Epithelial cell of esophagus (primary cell): Measurements from ENCODE around the gene TMEM271.
"Not testable (repeated sequence)": the region's sequence is repeated elsewhere in the genome, so short reads cannot be mapped to it uniquely, and the experiment has no call there.

ENCODE experiments used
- DNase-seq: peaks from one replicate; pipeline ENCODE4 v3.0.0; 2010; ENCODE audit warnings: low read depth
- H3K4me3 ChIP-seq: 2 replicates; pipeline ENCODE4 v1.5.1; 2011; ENCODE audit warnings: mild to moderate bottlenecking, low read length, control low read depth
- CTCF ChIP-seq: IDR thresholded peaks from 2 replicates; pipeline ENCODE4 v1.5.1; 2011; ENCODE audit warnings: low read depth, mild to moderate bottlenecking, low read length, control low read depth, inconsistent platforms; ENCODE audit not compliant: insufficient read depth; ENCODE audit errors: missing control alignments

TMEM271 gene

DNA sequence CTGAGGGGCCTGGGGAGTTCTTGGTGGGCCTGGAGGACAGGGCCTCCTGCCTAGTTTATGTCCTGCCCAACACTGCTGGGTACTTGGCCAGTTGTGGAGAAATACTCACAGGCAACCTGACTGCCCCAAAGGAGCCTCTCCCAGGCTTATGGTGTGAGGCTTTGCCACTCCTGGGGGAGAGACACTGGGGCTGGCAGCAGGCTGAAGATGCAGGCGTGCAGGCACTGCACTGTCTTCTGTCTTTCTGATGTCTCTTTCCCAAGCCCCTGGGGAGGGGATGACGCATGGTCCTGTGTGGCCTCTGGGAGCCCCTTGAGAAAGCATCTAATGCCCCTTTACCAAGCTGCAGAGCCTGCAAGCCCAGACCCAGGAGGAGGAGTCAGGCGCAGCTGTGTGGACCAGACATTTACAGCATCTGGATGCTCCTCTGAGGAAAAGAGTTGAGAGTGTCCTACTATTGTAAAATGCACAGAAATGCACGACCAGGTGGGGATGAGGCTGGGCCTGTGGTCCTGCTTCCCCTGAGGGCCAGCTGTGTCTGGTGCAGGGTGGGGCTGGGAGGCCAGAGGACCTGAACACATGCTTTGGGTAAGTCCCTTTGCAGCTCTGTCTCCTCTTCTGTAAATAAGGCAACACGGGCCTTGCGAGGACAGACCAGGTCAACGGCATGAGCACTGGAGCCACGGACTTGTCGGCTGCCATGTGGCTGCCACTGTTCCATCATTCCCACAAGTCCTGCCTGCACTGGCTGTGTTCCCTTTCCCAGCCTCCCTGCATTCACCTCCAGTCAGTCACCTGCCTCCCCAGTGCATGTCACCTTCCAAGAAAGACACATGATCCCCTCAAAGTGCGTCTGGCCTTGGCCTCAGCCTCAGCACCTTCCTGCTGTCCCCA lies 8.4 kb downstream of the TMEM271 start:
- no peak overlapping the region for H3K4me3 ChIP-seq

DNA sequence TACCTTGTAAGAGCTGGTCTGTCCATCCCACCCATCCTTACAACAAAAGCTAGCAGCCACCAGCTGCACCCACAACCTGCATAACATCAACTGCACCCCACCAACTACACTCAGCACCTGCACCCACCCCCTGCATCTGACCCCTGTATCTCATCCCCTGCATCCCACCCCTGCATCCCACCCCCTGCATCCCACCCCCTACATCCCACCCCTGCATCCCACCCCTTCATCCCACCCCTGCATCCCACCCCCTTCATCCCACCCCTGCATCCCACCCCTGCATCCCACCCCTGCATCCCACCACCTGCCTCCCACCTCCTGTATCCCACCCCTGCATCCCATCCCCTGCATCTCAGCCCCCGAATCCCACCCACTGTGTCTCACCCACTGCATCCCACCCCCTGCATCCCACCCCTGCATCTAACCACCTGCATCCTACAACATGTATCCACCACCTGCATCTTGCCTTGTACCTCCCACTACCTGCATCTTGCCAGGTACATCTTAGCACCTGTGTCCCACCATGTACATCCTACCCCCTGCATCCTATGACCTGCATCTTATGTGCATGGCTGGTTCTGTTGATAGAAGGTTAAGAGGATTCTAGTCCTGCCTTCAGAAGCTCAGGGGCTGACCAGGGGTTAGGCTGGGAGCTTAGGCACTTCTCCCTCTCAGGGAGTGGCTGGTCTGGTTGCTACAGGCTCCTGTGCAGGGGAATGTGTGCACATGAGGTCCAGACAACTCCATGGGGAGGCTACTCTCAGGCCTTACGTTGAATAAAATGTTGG lies 9.4 kb downstream of the TMEM271 start:
- no peak for DNase-seq
- H3K4me3 ChIP-seq = no peak overlapping the region
- no peak for TF ChIP-seq CTCF

More for the DNA sequence above, 8.4 kb downstream of the TMEM271 start:
- DNase-seq = no peak
- no peak for TF ChIP-seq CTCF

DNA sequence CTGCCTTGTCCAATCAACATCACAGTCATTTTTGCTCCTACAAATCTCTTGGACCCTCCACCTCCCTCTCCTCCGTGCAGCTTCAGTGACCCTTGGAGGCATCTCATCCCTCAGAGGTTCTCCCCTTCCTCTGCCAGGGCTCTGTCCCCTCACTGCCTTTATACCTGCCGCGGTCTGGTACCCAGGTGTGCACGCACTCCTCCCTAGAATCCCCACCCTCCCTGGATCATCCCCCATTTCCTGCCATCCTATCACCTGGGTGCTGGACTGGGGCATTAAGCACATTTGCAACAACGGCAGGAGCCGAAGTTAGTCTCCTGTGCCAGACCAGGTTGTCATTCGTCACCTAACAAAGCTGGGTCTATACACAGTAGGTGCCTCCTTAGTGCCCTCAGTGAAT lies 10.1 kb downstream of the TMEM271 start:
- TF ChIP-seq CTCF = no peak

DNA sequence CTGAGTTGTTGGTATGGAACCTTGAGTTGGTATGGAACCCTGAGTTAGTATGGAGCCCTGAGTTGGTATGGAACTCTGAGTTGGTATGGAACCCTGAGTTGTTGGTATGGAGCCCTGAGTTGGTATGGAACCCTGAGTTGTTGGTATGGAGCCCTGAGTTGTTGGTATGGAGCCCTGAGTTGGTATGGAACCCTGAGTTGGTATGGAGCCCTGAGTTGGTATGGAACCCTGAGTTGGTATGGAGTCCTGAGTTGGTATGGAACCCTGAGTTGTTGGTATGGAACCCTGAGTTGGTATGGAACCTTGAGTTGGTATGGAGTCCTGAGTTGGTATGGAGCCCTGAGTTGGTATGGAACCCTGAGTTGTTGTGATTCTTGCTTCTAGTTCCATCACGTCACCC lies 10.5 kb downstream of the TMEM271 start:
- not testable (repeated sequence) for H3K4me3 ChIP-seq, DNase-seq

More for the DNA sequence above, 10.1 kb downstream of the TMEM271 start:
- no peak for DNase-seq
- no peak overlapping the region for H3K4me3 ChIP-seq

- DNase-seq, H3K4me3 ChIP-seq: not testable (repeated sequence)
Measured at GRCh38 chr4:562458-562857, 13.6 kb downstream of the TMEM271 start.

DNA sequence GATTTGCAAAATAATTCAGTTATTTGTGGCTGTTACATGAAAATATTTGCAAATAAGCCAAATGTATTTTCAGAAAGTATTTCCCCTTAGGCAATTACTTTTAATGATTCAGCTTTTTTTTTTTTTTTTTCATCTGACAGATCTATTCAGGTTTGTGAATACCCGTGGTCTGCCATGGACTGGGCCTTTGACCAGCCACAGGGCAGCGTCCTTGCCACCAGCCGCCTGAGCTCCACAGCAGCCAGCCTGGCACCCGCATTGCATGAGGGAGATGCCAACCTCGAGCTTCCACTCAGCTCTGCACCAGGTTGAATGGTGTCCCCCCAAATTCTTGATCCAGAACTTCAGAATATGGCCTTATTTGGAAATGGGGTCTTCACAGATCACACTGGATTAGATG lies 14.7 kb downstream of the TMEM271 start:
- DNase-seq = no peak
- H3K4me3 ChIP-seq = no peak overlapping the region
- TF ChIP-seq CTCF = no peak

DNA sequence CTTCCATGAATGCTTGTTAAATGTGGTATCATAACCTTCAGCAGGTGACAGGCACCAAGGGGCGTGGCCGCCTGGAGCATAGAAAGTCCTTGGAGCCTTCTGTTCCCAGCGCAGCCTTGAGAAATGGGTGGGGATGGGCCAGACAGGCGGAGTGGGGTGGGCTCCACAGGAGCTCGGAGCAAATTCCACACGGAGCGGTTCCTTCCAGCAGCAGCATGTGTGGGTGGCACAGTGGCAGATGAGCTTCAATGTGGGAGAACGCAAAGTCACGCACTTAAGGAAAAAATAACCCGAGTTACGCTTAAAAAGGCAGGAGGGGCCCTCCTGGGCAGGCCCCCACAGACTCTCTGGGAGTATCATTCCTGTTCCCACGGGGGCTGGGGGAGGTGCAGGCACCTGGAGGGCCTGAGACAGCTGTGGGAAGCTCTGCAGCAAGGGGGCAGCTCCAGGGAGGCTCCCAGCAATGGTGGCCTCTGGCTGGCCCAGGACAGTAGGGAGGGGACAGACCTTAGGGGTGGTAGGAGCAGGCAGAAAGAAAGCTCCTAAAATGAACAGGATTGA lies 15.3 kb downstream of the TMEM271 start:
- TF ChIP-seq CTCF = no peak
- no peak overlapping the region for H3K4me3 ChIP-seq
- no peak for DNase-seq

GRCh38 chr4:560061-560460 lies 16.0 kb downstream of the TMEM271 start:
- no peak overlapping the region for H3K4me3 ChIP-seq
- no peak for DNase-seq
- no peak for TF ChIP-seq CTCF
